Thoracic aorta (tissue), 2 donors: ENCODE results near the gene ARHGEF40. TPM values are rescaled to one million over a fixed set of nuclear protein-coding genes. Genes with fewer than 3 reads are reported as not detected.

Experiments used
- ATAC-seq: fragments of 150-250 bp; one replicate; pipeline ENCODE4 v1.8.0; 2017; ENCODE audit warnings: low read depth; ENCODE audit not compliant: insufficient number of reproducible peaks, low FRiP score
- DNase-seq: peaks from one replicate; pipeline ENCODE4 v3.0.0-alpha.2; 2020; ENCODE audit warnings: low spot score
- H3K27ac ChIP-seq, 2 donors: fragments of 200-600 bp; sonication (generic); 1 replicate in 1 of 2; 2 replicates in 1 of 2; pipeline ENCODE4 v1.5.1; 2016; ENCODE audit warnings: mild to moderate bottlenecking in 2 of 2, moderate library complexity in 2 of 2
- H3K27me3 ChIP-seq: fragments of 200-600 bp; sonication (generic); replicated peaks from 2 replicates; pipeline ENCODE4 v1.6.0; 2016; ENCODE audit warnings: mild to moderate bottlenecking; ENCODE audit not compliant: insufficient read depth
- H3K36me3 ChIP-seq: fragments of 200-600 bp; sonication (generic); one replicate; pipeline ENCODE4 v1.5.1; 2016
- H3K4me1 ChIP-seq, 2 donors: fragments of 200-600 bp; sonication (generic); 1 replicate in 1 of 2; 2 replicates in 1 of 2; pipeline versions ENCODE4 v1.5.1 to v1.6.0; 2016; ENCODE audit warnings: low read depth in 2 of 2, mild to moderate bottlenecking in 1 of 2; ENCODE audit not compliant: control insufficient read depth in 1 of 2
- H3K4me3 ChIP-seq: fragments of 200-600 bp; sonication (generic); 2 replicates; pipeline ENCODE4 v1.5.1; 2016; ENCODE audit warnings: mild to moderate bottlenecking
- H3K9me3 ChIP-seq: fragments of 200-600 bp; sonication (generic); 2 replicates; pipeline ENCODE4 v1.5.1; 2016
- total RNA-seq, 2 donors: library from RNA; depleted of rRNA; stranded (reverse); fragments of >200 nt; gene quantifications; one replicate each; pipeline versions ENCODE4 v1.1.0 to v1.2.3, GENCODE V29; 2016
- TF ChIP-seq, protein P1 (sequence below): fragments of 200-600 bp; sonication (generic); IDR thresholded peaks from one replicate; pipeline ENCODE4 v1.5.1; 2019; ENCODE audit warnings: antibody characterized with exemption

The ARHGEF40 gene
- total RNA-seq, 2 donors from 2014 or later: 51.0 to 61.7 TPM

DNA sequence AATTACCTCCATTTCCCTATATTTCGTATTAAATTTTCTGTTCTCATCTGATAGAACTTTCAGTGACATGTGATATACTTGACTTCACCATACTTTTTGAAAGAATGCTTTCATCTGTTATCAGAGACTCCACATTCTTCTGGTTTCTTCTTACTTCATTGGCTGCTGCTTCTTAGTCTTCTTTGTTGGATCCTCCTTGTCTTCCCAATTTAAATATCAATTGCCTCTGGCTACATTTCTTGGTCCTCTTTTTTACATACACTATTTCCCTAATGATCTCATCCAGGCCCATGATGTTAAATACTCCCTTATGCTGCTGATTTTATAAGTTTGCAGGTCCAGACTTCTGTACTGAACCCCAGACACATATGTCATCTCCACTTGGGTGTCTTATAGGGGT is 63.8 kb downstream of the ARHGEF40 start:
- TF ChIP-seq, protein P1, sequence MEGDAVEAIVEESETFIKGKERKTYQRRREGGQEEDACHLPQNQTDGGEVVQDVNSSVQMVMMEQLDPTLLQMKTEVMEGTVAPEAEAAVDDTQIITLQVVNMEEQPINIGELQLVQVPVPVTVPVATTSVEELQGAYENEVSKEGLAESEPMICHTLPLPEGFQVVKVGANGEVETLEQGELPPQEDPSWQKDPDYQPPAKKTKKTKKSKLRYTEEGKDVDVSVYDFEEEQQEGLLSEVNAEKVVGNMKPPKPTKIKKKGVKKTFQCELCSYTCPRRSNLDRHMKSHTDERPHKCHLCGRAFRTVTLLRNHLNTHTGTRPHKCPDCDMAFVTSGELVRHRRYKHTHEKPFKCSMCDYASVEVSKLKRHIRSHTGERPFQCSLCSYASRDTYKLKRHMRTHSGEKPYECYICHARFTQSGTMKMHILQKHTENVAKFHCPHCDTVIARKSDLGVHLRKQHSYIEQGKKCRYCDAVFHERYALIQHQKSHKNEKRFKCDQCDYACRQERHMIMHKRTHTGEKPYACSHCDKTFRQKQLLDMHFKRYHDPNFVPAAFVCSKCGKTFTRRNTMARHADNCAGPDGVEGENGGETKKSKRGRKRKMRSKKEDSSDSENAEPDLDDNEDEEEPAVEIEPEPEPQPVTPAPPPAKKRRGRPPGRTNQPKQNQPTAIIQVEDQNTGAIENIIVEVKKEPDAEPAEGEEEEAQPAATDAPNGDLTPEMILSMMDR: no peak
- no peak for DNase-seq
- no peaks in the 10 kb centered on the region for H3K9me3 ChIP-seq
- H3K4me3 ChIP-seq: no peak overlapping the region
- H3K36me3 ChIP-seq: no peaks in the 10 kb centered on the region
- no peaks in the 10 kb centered on the region for H3K4me1 ChIP-seq
- H3K27ac ChIP-seq: no peak overlapping the region
- no peaks in the 10 kb centered on the region for H3K27me3 ChIP-seq
- no peak for ATAC-seq

DNA sequence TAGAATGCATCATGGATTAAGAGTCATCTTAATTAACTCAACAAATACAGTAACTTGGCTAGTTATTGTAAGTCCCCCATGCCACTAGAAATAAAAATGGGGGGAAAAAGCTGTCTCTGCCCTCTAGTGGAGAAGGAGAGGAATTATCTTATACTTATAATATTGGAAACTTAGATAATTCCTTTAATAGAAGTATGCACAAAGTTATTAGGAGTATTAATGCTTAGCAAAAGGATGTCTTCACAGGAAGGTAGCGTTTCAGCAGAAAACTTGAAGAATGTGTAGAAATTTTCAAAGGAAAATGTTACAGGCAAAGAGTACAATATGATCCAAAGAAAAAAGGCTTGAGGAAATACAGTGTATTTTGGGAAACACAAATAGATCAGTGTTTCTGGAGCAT is 65.9 kb downstream of the ARHGEF40 start:
- Histone ChIP-seq H3K4me3 (no peak overlapping the region), H3K4me1 (no peaks in the 10 kb centered on the region), H3K27ac (no peak overlapping the region), H3K9me3 (no peaks in the 10 kb centered on the region), H3K36me3 (no peaks in the 10 kb centered on the region), H3K27me3 (no peaks in the 10 kb centered on the region)
- TF ChIP-seq, protein P1: peak; percentile 40
- ATAC-seq (no peak), DNase-seq (no peak)

Other genes starting within 250 kb of the ARHGEF40 start
- gene RNASE3, start 178.9 kb upstream of the ARHGEF40 start, total RNA-seq: not detected
- gene RNASE2, start 114.8 kb upstream of the ARHGEF40 start, total RNA-seq: 1 to 10 TPM; 6.9 to 7.2 TPM
- gene METTL17, start 80.3 kb upstream of the ARHGEF40 start, total RNA-seq: 100 to 1,000 TPM in 1 of 2 donors, 10 to 100 TPM in 1; 94.8 to 141 TPM
- not detected for gene SLC39A2, start 71.0 kb upstream of the ARHGEF40 start, total RNA-seq
- gene NDRG2, start 45.2 kb upstream of the ARHGEF40 start, total RNA-seq: 100 to 1,000 TPM; 139 TPM
- not detected for gene TPPP2, start 40.1 kb upstream of the ARHGEF40 start, total RNA-seq
- not detected for gene RNASE13, start 35.5 kb upstream of the ARHGEF40 start, total RNA-seq
- gene RNASE7, start 27.9 kb upstream of the ARHGEF40 start, total RNA-seq: under 1 TPM in 1 of 2 donors, not detected in 1; 0.27 TPM
- not detected for gene RNASE8, start 12.5 kb upstream of the ARHGEF40 start, total RNA-seq
- 10 to 100 TPM; 34.7 to 74.2 TPM for gene ZNF219, start 28.4 kb downstream of the ARHGEF40 start, total RNA-seq
- not detected for gene TMEM253, start 30.8 kb downstream of the ARHGEF40 start, total RNA-seq
- not detected for gene OR5AU1, start 85.8 kb downstream of the ARHGEF40 start, total RNA-seq
- gene HNRNPC, start 199.1 kb downstream of the ARHGEF40 start, total RNA-seq: 100 to 1,000 TPM; 208 to 422 TPM
- gene RPGRIP1, start 209.8 kb downstream of the ARHGEF40 start, total RNA-seq: not detected